Adrenal gland (tissue), 5 donors: ENCODE measurements around the gene PTPRN2.

Source experiments
- CTCF ChIP-seq, 6 experiments: fragments of 450-650 bp in 4 of 6; fragments of 200-600 bp in 2 of 6; sonication (generic) in 1 of 6; IDR thresholded peaks; 1 replicate in 5 of 6; 2 replicates in 1 of 6; pipeline versions ENCODE4 v1.5.1 to v1.8.0; 2016 to 2021; ENCODE audit warnings: antibody characterized with exemption in 6 of 6, mild to moderate bottlenecking in 2 of 6, moderate library complexity in 1 of 6
- POLR2A ChIP-seq, 2 donors: fragments of 450-650 bp; IDR thresholded peaks; one replicate each; pipeline ENCODE4 v1.6.1; 2017; ENCODE audit warnings: antibody characterized with exemption in 2 of 2, mild to moderate bottlenecking in 2 of 2, moderate library complexity in 1 of 2
- donor health status: DM: no; HTN: no; CAD: no.

GRCh38 chr7:157766098-157766497 lies 821.5 kb downstream of the PTPRN2 start:
- TF ChIP-seq CTCF (IDR thresholded peaks at IDR 0.05) (no peak), POLR2A (IDR thresholded peaks at IDR 0.05) (no peak)
